ELF-1 (cell line): ENCODE measurements around the gene SOHLH1.

Experiments used
- DNase-seq: peaks from one replicate; pipeline ENCODE4 v3.0.0-alpha.2; 2016; ENCODE audit warnings: low read depth, low spot score

The SOHLH1 gene

GRCh38 chr9:135699440-135699839 is at the start of gene SOHLH1:
Gene SOHLH1, minus strand, starts transcription at chr9:135699481. Its CDS starts 14 bp downstream, at chr9:135699467.
- DNase-seq, result no peak

- DNase-seq, result no peak
These were observed 49.4 kb upstream of the SOHLH1 start for GRCh38 chr9:135748676-135749075.

GRCh38 chr9:135747311-135747710 is 48.0 kb upstream of the SOHLH1 start:
- no peak for DNase-seq

- no peak for DNase-seq
These were observed 47.3 kb upstream of the SOHLH1 start for GRCh38 chr9:135746565-135746964.

- no peak for DNase-seq
These were observed 46.5 kb upstream of the SOHLH1 start for GRCh38 chr9:135745686-135746324.

- DNase-seq, result no peak
These were observed 45.9 kb upstream of the SOHLH1 start for GRCh38 chr9:135745189-135745588.

- DNase-seq, result no peak
These were observed 45.2 kb upstream of the SOHLH1 start for GRCh38 chr9:135744333-135745070.

GRCh38 chr9:135743546-135744332 is 44.5 kb upstream of the SOHLH1 start:
- no peak for DNase-seq

GRCh38 chr9:135743021-135743420 is 43.7 kb upstream of the SOHLH1 start:
- DNase-seq, result no peak

- DNase-seq, result no peak
These were observed 42.3 kb upstream of the SOHLH1 start for GRCh38 chr9:135741276-135742219.

- no peak for DNase-seq
These were observed 40.3 kb upstream of the SOHLH1 start for GRCh38 chr9:135739271-135740220.

GRCh38 chr9:135737840-135738521 is 38.7 kb upstream of the SOHLH1 start:
- DNase-seq, result no peak

GRCh38 chr9:135736979-135737839 is 37.9 kb upstream of the SOHLH1 start:
- no peak for DNase-seq

- DNase-seq, result no peak
These were observed 37.1 kb upstream of the SOHLH1 start for GRCh38 chr9:135736272-135736978.

- DNase-seq, result no peak
These were observed 35.4 kb upstream of the SOHLH1 start for GRCh38 chr9:135734616-135735144.

GRCh38 chr9:135732569-135733257 is 33.4 kb upstream of the SOHLH1 start:
- DNase-seq, result no peak

GRCh38 chr9:135731454-135731853 is 32.2 kb upstream of the SOHLH1 start:
- no peak for DNase-seq
